CD4-positive, alpha-beta T cell (primary cell): ENCODE measurements around the gene SH2B3. TPM values are rescaled to one million over a fixed set of nuclear protein-coding genes. Genes with fewer than 3 reads are reported as not detected.

Source experiments
- ATAC-seq: fragments of 200-7000 bp; cut with Tn5 transposase; one replicate; pipeline ENCODE4 v1.10.0; 2022; ENCODE audit warnings: mild to moderate bottlenecking; ENCODE audit not compliant: poor library complexity
- CTCF ChIA-PET: fragments of 350-600 bp; sonication (Branson Sonifier 250); formaldehyde crosslinking; loops from one replicate; lab custom pipeline; 2021; ENCODE audit warnings: antibody characterized with exemption, inconsistent platforms; lab: Charles Lee
- POLR2A ChIA-PET: fragments of 350-600 bp; sonication (Branson Sonifier 250); formaldehyde crosslinking; loops from one replicate; lab custom pipeline; 2021; ENCODE audit warnings: antibody characterized with exemption, inconsistent platforms; lab: Charles Lee
- DNase-seq, 14 experiments: peaks; one replicate each; pipeline ENCODE4 v3.0.0-alpha.2; 2013 to 2020; ENCODE audit warnings: mixed read lengths in 2 of 14
- H3K27ac ChIP-seq, 2 donors: one replicate each; pipeline versions ENCODE4 v1.5.1 to v1.7.0; 2013; ENCODE audit warnings: low read length in 2 of 2, low read depth in 1 of 2, mild to moderate bottlenecking in 1 of 2
- H3K27me3 ChIP-seq, 2 experiments: 1 replicate in 1 of 2; 2 replicates in 1 of 2; pipeline versions ENCODE4 v1.6.1 to v1.7.0; 2013; ENCODE audit warnings: low read length in 2 of 2, control low read depth in 1 of 2, mild to moderate bottlenecking in 1 of 2, moderate library complexity in 1 of 2; ENCODE audit not compliant: insufficient read depth in 2 of 2, control insufficient read depth in 1 of 2
- H3K36me3 ChIP-seq: one replicate; pipeline ENCODE4 v1.6.1; 2013; ENCODE audit warnings: low read length, control low read depth; ENCODE audit not compliant: insufficient read depth
- H3K4me1 ChIP-seq: one replicate; pipeline ENCODE4 v1.6.1; 2013; ENCODE audit warnings: low read length, control low read depth; ENCODE audit not compliant: insufficient read depth
- H3K4me3 ChIP-seq: one replicate; pipeline ENCODE4 v1.5.1; 2013; ENCODE audit warnings: mild to moderate bottlenecking, low read length, moderate library complexity
- H3K9me3 ChIP-seq, 2 experiments: 1 replicate in 1 of 2; 2 replicates in 1 of 2; pipeline versions ENCODE4 v1.6.1 to v1.7.0; 2013; ENCODE audit warnings: low read length in 2 of 2, mild to moderate bottlenecking in 2 of 2, control low read depth in 1 of 2, moderate library complexity in 1 of 2; ENCODE audit not compliant: control insufficient read depth in 1 of 2, insufficient read depth in 1 of 2
- H3K27ac Mint-ChIP-seq: one replicate; pipeline ENCODE4 v1.8.0; 2020; ENCODE audit warnings: mixed read lengths
- H3K27me3 Mint-ChIP-seq: one replicate; pipeline ENCODE4 v1.8.0; 2021; ENCODE audit warnings: mixed read lengths
- H3K36me3 Mint-ChIP-seq: one replicate; pipeline ENCODE4 v1.8.0; 2021; ENCODE audit warnings: low read depth, mixed read lengths
- H3K4me1 Mint-ChIP-seq: one replicate; pipeline ENCODE4 v1.8.0; 2021; ENCODE audit warnings: low read depth, mixed read lengths
- H3K4me3 Mint-ChIP-seq: one replicate; pipeline ENCODE4 v1.8.0; 2020; ENCODE audit warnings: mild to moderate bottlenecking, mixed read lengths
- H3K9me3 Mint-ChIP-seq: one replicate; pipeline ENCODE4 v1.8.0; 2020; ENCODE audit warnings: mixed read lengths
- CTCF ChIP-seq: fragments of 200-600 bp; IDR thresholded peaks from one replicate; pipeline ENCODE4 v1.8.0; 2022; ENCODE audit warnings: antibody characterized with exemption, mild to moderate bottlenecking
- intact Hi-C, 2 experiments: fragments of 100-400 bp; cut with DNase I in 1 of 2; cut with micrococcal nuclease in 1 of 2; formaldehyde crosslinking; loops; one replicate each; pipeline versions ENCODE4 v1.15.1 to v1.9.0; 2023 to 2025; cut with DNase I, micrococcal nuclease
- total RNA-seq, 174 experiments: library from RNA in 2 of 174; stranded (reverse) in 2 of 174; gene quantifications; one replicate each; pipeline ENCODE4 v1.2.3 and lab custom pipeline; 2021 to 2026

SH2B3 gene
- total RNA-seq, 2 experiments from 2014 or later = 42.3 to 46.4 TPM

GRCh38 chr12:111442301-111443045 is 36.8 kb downstream of the SH2B3 start:
- peaks cover 91% of the 10 kb centered on the region for H3K4me1 ChIP-seq
- TF ChIP-seq CTCF = no peak
- Mint-ChIP-seq H3K4me1 (peaks cover 85% of the 10 kb centered on the region), H3K27ac (peak overlapping the region; percentile 82), H3K9me3 (no peaks in the 10 kb centered on the region), H3K4me3 (no peak overlapping the region), H3K36me3 (peaks cover 46% of the 10 kb centered on the region), H3K27me3 (no peaks in the 10 kb centered on the region)
- peaks cover 38% of the 10 kb centered on the region for H3K36me3 ChIP-seq
- H3K27me3 ChIP-seq = no peaks in the 10 kb centered on the region
- intact Hi-C loops = no loop called here
- peak overlapping the region; percentile 74 to 80 for H3K27ac ChIP-seq
- no peak overlapping the region for H3K4me3 ChIP-seq
- peak in 1 of 14 experiments; percentile 31 for DNase-seq
- H3K9me3 ChIP-seq = no peaks in the 10 kb centered on the region
- ChIA-PET CTCF (interaction anchor here (2.1 to 27.4 kb wide), 3 partner anchors 9 to 40 kb away, joined by 8 to 487 read pairs (median 16); partner anchors contain the start of gene SH2B3), POLR2A (interaction anchor here (3.2 to 5.1 kb wide), 3 partner anchors 8 to 46 kb away, joined by 13 to 87 read pairs (median 35); no protein-coding TSS in a partner anchor)
- ATAC-seq = no peak

- DNase-seq = peak in 2 of 14 experiments; percentile 8 to 25
- peaks cover 79% of the 10 kb centered on the region for H3K4me1 Mint-ChIP-seq
- POLR2A ChIA-PET = interaction anchor here (3.2 to 5.1 kb wide), 3 partner anchors 8 to 46 kb away, joined by 13 to 87 read pairs (median 35); no protein-coding TSS in a partner anchor
- CTCF ChIA-PET = interaction anchor here (2.1 to 27.4 kb wide), 3 partner anchors 8 to 41 kb away, joined by 8 to 487 read pairs (median 13); partner anchors contain the start of gene SH2B3
- Histone ChIP-seq H3K4me3 (no peak overlapping the region), H3K9me3 (no peaks in the 10 kb centered on the region), H3K4me1 (peaks cover 85% of the 10 kb centered on the region), H3K27me3 (no peaks in the 10 kb centered on the region), H3K36me3 (peaks cover 44% of the 10 kb centered on the region), H3K27ac (peak overlapping the region; percentile 74 to 80)
- H3K4me3 Mint-ChIP-seq = no peak overlapping the region
- peak overlapping the region; percentile 82 for H3K27ac Mint-ChIP-seq
- intact Hi-C loops = no loop called here
- H3K9me3 Mint-ChIP-seq = no peaks in the 10 kb centered on the region
- no peaks in the 10 kb centered on the region for H3K27me3 Mint-ChIP-seq
- H3K36me3 Mint-ChIP-seq = peaks cover 51% of the 10 kb centered on the region
- ATAC-seq = no peak
- no peak for TF ChIP-seq CTCF
Observed at GRCh38 chr12:111443086-111443485, 37.4 kb downstream of the SH2B3 start.

GRCh38 chr12:111443586-111443985 is 37.9 kb downstream of the SH2B3 start:
- no peak overlapping the region for H3K4me3 ChIP-seq
- peaks cover 49% of the 10 kb centered on the region for H3K36me3 ChIP-seq
- DNase-seq = peak in 3 of 14 experiments; percentile 25 to 67 (median 51)

More at GRCh38 chr12:111443586-111443985, 37.9 kb downstream of the SH2B3 start:
- ATAC-seq = no peak
- Histone ChIP-seq H3K27ac (peak overlapping the region; percentile 74 to 80), H3K9me3 (no peaks in the 10 kb centered on the region), H3K27me3 (no peaks in the 10 kb centered on the region), H3K4me1 (peaks cover 80% of the 10 kb centered on the region)
- Mint-ChIP-seq H3K27me3 (no peaks in the 10 kb centered on the region), H3K27ac (peak overlapping the region; percentile 82), H3K36me3 (peaks cover 52% of the 10 kb centered on the region), H3K4me1 (peaks cover 74% of the 10 kb centered on the region), H3K9me3 (no peaks in the 10 kb centered on the region), H3K4me3 (peak overlapping the region; percentile 31)
- POLR2A ChIA-PET = interaction anchor here (0.9 to 5.1 kb wide), 5 partner anchors 9 to 47 kb away, joined by 4 to 87 read pairs (median 13); partner anchors contain the start of gene SH2B3
- intact Hi-C loops = no loop called here
- CTCF ChIA-PET = interaction anchor here (0.6 to 27.4 kb wide), 5 partner anchors 9 to 42 kb away, joined by 3 to 487 read pairs (median 8); partner anchors contain the start of gene SH2B3
- no peak for TF ChIP-seq CTCF
